Stimulated activated CD8-positive, alpha-beta memory T cell treated with anti-CD3 and anti-CD28 coated beads, Interleukin-4, amount 100 ng/mL, for 48 hours (primary cell): ENCODE results near the gene RIMBP2.
"Not testable (repeated sequence)": the region's sequence is repeated elsewhere in the genome, so short reads cannot be mapped to it uniquely, and the experiment has no call there.

Source experiments
- DNase-seq: peaks from one replicate; pipeline ENCODE4 v3.0.0-alpha.2; 2020

RIMBP2 gene, protein sequence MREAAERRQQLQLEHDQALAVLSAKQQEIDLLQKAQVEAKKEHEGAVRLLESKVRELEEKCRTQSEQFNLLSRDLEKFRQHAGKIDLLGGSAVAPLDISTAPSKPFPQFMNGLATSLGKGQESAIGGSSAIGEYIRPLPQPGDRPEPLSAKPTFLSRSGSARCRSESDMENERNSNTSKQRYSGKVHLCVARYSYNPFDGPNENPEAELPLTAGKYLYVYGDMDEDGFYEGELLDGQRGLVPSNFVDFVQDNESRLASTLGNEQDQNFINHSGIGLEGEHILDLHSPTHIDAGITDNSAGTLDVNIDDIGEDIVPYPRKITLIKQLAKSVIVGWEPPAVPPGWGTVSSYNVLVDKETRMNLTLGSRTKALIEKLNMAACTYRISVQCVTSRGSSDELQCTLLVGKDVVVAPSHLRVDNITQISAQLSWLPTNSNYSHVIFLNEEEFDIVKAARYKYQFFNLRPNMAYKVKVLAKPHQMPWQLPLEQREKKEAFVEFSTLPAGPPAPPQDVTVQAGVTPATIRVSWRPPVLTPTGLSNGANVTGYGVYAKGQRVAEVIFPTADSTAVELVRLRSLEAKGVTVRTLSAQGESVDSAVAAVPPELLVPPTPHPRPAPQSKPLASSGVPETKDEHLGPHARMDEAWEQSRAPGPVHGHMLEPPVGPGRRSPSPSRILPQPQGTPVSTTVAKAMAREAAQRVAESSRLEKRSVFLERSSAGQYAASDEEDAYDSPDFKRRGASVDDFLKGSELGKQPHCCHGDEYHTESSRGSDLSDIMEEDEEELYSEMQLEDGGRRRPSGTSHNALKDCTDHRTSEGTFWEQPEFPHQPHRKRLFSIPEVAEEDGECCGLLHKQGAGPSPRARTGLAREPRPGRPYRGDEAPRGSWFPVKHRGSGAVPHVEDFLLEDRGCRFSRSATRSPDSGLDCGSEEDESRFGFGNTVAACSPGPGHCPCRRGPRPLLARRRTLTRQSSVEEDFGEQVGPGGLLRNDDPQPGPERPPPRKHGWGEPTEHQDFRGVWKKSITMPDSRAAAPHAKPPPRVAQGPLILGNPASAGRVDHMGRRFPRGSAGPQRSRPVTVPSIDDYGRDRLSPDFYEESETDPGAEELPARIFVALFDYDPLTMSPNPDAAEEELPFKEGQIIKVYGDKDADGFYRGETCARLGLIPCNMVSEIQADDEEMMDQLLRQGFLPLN (N-terminal part only)

DNA sequence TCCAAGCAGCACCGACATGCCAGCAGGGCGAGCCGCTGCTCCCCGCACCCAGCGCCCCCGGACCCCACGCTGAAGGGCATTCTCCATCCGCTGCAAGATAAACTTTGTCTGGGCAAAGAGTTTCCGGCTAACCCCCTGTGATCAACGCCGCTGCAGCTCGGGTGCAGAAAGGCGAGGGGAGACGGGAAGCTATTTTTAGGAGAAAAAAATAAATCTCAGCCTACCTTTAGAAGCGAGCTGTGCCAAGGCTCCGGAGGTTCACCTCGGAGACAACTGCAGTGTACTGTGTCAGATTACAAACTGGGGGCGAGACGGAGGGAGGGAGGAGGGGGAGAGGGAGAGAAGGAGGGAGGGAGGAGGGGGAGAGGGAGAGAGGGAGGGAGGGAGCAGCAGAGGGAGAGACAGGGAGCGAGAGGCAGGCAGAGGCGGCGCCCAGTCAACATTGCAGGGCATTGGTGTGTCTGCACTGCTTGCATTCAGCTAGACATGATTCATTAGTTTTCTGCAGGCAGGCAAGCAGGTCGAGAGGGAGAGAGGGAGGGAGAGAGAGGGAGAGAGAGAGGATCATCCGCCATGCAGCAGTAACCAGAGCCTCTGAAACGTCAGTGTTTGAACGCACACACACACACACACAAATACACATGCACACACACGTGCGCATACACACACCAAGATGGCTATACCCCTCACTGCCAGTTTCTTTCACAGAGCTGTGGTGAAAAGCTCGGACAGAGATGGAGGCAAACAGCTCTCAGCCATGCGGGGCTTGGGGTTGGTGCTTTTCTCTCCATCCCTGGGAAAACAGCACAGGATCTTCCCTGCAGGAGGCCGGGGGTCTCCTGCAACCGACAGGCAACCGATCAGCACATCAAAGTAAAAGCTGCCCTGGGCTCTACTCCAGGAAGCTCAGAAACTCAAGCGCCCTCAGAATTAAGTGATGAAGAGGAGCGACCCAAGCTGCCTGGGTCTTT is at the start of gene RIMBP2:
Gene RIMBP2 (minus strand): TSS at position 302 of the 971 bp plus-strand sequence. CDS start 237,286 bp downstream, outside the sequence.
- no peak for DNase-seq

DNA sequence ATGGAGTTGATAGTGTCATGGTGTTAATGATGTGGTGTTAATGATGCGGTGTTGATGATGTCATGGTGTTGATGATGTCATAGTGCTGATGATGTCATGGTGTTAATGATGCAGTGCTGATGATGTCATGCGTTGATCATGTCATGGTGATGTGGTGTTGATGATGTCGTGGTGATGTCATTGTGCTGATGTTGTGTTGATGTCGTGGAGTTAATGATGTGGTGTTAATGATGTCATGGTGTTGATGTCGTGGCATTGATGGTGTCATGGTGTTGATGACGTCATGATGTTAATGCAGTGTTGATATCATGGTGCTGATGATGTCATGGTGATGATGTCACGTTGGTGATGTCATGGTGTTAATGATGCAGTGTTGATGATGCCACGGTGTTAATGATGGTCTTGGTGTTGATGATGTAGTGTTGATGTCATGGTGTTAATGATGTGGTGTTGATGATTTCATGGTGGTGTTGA is 49.1 kb upstream of the RIMBP2 start:
- no peak for DNase-seq

DNA sequence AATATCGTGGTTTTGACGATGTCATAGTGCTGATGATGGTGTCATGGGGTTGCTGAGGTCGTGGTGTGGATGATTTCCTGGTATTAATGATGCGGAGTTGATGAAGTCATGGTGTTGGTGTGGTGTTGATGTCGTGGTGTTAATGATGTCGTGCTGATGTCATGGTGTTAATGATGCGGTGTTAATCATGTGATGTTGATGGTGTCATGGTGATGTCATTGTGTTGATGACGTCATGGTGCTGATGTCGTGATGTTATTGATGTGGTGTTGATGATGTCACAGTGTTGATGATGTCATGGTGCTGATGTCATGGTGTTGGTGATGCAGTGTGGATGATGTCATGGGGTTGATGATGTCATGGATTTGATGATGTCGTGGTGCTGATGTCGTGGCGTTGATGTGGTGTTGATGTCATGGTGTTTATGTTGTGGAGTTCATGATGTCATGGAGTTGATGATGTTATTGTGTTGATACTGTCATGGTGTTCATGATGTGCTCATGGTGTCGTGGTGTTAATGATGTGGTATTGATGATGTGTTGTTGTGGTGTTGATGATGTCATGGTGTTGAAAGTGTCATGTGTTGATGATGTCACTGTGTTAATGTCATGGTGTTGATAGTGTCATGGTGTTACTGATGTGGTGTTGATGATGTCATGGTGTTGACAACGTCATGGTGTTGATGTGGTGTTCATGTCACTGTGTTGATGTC is 48.5 kb upstream of the RIMBP2 start:
- DNase-seq: peak; percentile 55

DNA sequence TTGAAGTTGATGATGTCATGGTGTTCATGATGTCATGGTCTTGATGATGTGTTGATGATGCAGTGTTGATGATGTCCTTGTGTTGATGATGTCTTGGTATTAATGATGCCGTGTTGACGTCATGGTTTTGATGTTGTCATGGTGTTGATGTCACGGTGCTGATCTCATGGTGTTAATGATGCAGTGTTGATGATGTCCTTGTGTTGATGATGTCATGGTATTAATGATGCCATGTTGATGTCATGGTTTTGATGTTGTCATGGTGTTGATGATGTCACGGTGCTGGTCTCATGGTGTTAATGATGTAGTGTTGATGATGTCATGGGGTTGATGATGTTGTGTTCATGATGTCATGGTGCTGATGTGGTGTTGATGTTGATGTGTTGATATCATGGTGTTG is 48.0 kb upstream of the RIMBP2 start:
- DNase-seq: no peak

DNA sequence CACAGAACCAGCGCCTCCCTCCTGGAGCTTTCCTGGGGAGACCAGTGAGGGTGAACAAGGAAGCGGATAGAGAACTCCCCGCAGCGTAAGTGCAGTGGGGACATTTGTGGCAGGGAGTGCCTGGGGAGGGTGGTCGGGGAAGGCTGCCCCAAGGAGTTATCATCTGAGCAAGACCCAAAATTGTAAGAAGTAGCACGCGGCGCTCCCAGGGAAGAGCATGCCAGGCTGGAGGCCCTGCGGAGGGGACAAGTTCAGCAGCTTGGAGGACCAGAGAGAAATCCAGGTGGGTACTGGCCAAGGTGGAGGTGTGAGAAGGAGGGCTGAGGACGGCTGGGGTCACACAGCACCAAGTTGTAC is 46.2 kb upstream of the RIMBP2 start:
- DNase-seq: no peak

DNA sequence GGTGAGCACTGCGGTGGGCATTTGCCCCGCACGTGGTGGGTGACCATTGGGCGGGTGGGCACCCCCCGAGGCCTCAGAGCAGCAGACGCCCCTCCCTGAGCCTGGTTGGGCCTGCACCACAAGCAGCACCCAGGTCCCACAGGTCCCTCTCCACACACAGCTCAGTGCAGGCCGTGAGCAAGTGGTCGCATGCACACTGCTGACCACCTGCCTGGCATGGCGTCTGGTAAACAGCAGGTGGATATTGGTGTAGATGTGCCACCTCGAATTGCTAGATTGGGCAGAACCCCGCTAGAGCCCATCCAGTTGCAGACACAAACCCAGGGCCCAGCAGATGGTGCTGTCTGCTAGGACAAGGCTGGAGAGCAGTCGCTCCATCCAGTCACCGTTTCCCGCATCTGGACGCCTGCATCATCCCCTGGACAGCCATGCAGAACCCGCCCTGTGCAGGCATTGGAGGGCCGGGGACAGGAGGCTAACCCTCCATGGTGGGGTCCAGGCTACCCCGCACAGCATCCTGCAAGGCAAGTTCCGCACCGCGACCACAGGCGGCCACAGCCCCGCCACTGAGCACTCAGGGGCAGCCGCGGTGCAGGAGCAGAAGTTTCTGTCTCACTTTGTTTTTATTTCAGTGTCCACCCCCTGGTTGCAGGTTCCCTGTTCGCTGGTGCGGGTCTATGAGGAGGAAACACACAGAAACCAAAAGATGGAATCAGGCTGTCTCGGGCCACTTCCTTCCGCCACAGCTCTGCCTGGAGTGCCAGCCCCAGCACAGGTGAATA is 45.6 kb upstream of the RIMBP2 start:
- DNase-seq: peak; percentile 78

DNA sequence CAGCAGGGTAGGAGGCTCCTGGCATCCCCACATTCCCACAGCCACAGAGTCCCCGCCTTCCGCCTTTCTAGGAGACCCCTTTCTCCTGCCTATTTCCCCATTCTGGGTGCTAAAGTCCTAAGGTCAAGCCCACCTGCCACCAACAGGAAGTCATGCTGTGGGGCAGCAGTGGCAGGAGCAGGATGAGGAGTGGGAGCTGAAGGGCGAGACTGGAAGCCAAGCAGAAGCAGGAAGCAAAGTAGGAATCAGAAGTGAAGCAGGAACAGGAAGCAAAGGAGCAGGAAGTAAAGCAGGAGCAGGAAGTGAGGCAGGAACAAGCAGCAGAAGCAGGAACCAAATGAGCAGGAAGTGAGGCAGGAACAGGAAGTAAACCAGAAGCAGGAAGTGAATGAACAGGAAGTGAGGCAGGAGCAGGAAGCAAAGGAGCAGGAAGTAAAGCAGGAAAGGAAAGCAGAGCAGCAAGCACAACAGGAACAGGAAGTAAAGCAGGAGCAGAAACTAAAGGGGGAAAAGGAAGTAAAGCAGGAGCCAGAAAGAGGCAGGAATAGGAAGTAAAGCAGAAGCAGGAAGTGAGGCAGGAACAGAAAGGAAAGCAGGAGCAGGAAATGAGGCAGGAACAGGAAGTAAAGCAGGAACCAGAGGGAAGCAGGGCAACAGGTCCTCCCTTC is 38.3 kb upstream of the RIMBP2 start:
- no peak for DNase-seq

DNA sequence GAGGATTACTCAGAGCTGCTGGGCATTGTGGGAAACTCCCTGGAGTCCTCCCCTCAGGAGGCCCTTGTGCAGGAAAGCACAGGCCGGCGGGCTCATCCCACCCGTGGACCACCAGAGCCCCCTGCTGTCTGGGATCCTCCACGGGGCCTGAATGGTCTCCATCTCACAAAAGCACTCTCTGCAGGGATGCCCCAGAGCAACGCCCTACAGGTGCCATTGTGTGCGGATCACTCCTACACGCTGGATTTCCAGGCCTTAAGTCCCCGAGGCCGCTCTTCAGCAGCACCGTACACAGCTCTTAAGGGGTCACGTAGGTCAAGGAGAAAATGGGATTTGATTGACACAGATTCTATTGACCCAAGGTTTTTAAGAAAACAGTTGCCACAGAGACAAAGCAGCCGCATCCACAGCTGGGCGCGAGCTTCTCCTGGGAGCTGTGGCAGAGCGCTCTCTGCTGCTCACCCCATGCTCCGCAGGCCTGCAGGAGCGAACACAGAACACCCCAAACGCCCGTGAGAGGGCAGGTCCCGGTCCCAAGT is 36.7 kb upstream of the RIMBP2 start:
- DNase-seq: no peak

DNA sequence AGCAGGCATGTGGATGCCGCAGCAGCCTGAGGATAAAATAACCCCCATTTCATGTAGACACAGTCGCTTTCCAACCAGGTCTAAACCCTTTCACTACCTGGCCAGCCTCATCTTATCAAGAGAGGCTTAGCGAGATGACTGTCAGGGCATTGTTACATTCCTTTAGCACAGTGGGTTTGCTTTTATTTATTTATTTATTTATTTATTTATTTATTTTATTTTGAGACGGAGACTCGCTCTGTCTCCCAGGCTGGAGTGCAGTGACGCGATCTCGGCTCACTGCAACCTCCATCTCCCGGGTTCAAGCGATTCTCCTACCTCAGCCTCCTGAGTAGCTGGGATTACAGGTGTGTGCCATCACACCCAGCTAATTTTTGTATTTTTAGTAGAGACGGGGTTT is 35.9 kb upstream of the RIMBP2 start:
- not testable (repeated sequence) for DNase-seq

DNA sequence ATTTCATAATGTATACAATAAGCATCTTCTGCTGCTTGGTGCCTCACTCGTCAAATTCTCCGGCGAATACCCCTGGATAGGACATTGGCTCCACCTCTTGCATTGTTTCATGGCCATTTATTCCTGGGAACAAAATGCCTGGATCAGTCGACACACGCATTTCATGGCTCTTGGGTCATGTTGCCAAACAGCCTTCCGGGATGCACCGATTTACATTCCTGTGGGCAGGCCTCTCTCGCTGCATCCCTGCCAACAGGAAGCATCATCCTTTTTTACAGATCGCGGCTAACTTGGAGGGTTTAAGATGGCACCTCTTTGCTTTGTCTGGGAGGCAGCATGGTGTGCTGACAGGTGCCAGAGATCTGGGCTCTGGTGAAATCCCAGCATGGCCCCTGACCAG is 32.7 kb upstream of the RIMBP2 start:
- no peak for DNase-seq

DNA sequence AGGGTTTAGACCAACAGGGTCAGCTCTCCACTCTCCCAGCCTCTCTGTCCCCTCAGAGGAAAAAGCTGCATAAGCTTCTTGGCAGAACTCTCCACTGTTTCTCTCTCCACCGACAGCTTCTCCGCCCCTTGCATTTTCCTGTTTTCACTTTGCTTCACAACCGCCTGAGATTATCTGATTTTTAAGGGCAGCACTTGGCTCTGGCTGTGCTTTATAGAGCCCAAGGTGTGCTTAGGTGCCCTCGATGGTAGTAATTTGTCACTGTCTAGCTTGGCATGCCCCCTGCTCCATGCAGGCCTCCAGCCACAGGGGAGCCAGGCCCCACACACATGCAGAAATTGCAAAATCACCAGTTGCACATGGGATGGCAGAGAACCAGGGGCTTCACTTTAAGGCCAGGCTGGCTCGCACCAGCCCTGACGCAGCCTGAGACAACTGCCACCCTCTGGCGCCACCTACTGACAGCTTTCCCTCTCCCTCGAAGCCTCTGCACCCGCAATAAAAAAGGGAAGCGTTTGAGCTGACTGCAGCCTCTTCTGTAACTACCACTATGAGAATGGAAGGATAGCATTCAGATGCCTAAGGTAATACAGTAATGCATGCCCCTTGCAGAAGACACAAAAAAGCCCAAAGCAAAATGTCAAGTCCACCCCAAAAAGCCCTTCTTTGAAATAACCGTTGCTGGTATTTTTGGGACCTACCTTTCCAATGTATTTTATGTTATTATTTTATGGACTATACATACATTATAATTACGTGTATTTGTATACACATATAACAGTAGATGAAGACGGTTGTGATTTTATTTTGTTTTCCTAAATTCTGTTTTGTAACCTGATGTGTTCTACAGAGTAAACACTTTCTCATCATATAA is 32.0 kb upstream of the RIMBP2 start:
- DNase-seq: peak; percentile 91

DNA sequence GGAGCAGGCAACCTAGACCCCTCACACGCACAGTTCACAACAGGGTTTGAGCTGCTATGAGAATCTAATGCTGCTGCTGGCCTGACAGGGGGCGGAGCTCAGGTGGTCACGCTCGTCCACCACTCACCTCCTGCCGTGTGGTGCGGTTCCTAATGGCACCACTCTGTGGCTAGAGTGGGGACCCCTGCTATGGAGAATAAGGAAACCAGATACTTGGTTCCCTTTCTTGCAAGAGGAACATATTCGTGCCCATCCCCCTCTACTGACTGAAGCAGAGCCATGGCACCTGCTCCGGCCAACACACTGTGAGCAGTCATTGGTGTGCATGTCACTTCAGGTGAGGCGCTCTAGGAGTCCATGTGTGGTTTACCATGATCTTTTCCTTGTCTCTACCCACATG is 30.4 kb upstream of the RIMBP2 start:
- no peak for DNase-seq

DNA sequence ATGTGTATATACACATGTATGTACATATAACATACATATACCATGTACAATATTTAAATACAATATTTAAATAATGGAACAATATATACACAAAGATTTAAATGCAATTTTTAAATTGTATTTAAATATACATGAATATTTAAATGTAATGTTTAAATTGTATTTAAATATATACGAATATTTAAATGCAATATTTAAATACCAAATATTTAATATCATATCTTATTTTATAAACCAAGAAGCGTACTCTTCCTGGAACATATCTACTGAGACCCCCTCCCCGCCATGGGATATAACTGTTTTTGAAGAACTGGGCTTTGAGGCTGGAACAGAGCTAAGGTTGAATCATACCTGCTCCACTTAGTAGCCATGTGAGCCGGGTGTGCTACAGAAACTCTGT is 29.8 kb upstream of the RIMBP2 start:
- DNase-seq: no peak

DNA sequence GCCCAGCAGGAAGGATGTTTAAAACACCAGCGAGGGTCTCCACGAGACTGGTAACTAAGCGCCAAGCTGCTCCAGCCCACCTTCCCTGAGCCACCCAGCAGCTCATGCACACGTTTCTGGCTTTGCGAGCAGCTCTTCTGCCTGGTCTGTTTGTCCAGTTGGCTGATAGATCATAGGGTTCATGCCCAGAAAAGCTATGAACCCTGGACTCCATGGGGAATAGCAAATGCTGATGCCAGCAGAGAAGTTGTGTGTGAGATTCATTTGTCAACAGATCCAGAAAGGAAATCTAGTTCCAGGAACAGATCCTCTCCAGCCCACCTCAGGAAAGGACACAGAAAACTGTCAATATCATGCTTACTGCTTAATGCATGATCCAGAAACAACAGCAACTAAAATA is 28.2 kb upstream of the RIMBP2 start:
- DNase-seq: no peak

DNA sequence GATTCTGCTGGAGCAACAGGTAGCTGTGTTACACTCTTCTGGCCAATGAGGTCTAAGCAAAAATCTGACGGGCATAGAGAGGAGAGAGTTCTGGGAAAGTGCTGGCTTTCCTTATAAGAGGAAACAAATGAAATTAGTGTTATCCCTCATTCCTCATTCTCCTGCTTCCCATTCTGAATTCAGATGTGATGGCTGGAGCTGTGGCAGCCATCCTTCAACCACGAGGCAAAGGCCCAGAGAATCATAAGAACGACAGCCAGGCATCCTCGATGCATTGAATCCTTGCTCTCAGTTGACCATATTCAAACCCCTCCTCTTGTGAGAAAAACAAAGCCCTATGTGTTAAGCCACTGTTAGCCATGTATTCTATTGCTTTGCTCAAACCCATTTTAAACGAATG is 27.5 kb upstream of the RIMBP2 start:
- DNase-seq: no peak

DNA sequence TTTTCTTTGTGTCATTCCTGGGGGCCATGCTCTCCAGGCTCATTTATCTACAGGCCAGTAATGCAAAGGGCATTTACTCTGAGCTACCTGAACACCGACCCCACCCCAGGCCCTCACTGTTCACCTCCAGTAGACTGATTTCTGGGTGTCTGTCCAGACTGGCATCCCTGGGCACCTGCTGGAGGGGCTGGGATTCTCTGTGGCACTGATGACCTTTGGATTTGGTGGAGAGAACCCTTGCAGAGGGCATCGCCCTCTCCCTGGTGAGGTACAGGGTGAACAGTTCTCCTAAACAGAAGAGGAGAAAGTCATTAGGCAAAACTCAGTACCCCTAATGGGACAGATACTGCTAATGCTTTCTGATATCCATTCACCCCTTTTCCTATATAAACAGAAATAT is 27.1 kb upstream of the RIMBP2 start:
- no peak for DNase-seq

DNA sequence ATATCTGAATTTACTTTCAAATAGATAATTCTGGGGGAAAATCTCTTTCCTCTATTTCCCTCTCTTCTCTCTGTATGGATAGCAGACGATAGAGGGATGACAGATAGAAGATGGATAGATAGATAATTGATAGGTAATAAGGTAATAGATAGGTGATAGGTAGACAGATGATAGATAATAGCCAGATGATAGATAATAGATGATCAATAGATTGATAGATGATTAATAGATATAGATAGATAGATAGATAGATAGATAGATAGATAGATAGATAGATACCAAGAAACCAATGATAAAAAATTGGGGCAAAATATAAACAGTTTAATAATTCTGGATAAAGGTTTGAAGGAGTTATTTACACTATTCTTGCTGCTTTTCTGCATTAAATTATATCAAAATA is 26.6 kb upstream of the RIMBP2 start:
- no peak for DNase-seq

DNA sequence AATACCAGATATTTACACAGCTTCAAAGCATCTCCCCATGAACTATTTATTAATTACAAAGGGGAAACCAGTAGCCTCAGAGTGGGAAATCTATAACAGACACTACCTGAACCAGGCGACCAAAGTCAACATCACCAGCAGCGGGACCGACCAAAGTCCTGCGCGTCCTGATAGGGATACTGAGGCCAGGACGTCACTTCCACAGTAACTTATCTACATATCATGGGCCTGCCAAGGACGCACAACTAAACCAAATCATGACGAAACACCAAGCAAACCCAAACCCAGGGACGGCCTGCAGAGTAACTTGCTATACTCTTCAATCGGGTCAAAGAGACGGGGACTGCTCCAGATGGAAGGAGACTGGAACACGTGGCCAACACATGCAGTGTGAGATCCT is 26.0 kb upstream of the RIMBP2 start:
- no peak for DNase-seq

DNA sequence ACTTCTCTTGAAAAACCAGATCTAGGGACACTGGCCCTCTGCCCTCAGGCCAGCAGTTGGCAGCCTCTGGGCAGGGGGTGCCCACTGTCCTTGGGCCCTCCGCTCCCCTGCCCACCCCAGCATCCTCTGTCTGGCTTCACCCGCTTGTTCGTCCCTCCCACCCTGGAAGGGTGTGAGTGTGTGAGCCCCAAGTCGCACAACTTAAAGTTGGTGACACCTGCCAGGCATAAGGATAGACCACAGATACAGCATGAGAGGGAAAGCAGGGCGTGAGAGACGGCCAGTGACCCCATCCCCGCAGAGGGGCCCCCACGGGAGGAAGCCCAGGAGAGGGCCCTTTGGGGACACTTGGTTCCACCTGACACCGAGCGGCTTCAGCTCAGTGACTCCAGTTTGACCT is 23.5 kb upstream of the RIMBP2 start:
- DNase-seq: no peak
